NB4 (cell line): ENCODE measurements around the gene MAP1LC3B.
A peak's percentile ranks its signal among the peaks of the same experiment; 100 is the strongest.

Source experiments
- DNase-seq: peaks from one replicate; pipeline ENCODE4 v3.0.0; 2010; ENCODE audit warnings: low read depth
- H3K4me3 ChIP-seq: one replicate; pipeline ENCODE4 v1.5.1; 2011; ENCODE audit warnings: mild to moderate bottlenecking, low read depth, low read length, moderate library complexity
- CTCF ChIP-seq: IDR thresholded peaks from one replicate; pipeline ENCODE4 v1.5.1; 2012; ENCODE audit warnings: low read depth, low read length
- MAX ChIP-seq: IDR thresholded peaks from 2 replicates; pipeline ENCODE4 v1.6.1; 2011; ENCODE audit warnings: low read depth, low read length
- MYC ChIP-seq: IDR thresholded peaks from 2 replicates; pipeline ENCODE4 v1.6.1; 2011; ENCODE audit warnings: low read depth, low read length
- POLR2A ChIP-seq: IDR thresholded peaks from 2 replicates; pipeline ENCODE4 v1.6.1; 2011; ENCODE audit warnings: mild to moderate bottlenecking; ENCODE audit not compliant: insufficient read length; ENCODE audit errors: extremely low read depth

MAP1LC3B gene

GRCh38 chr16:87404764-87405625, 12.9 kb downstream of the MAP1LC3B start:
- no peak for TF ChIP-seq MAX
- no peak for TF ChIP-seq POLR2A
- no peak for TF ChIP-seq CTCF

GRCh38 chr16:87406495-87407088, 14.5 kb downstream of the MAP1LC3B start:
- no peak overlapping the region for H3K4me3 ChIP-seq
- DNase-seq: no peak
- TF ChIP-seq CTCF (no peak), POLR2A (no peak), MYC (no peak), MAX (no peak)

More at GRCh38 chr16:87404764-87405625, 12.9 kb downstream of the MAP1LC3B start:
- DNase-seq: no peak
- H3K4me3 ChIP-seq: no peak overlapping the region

DNA sequence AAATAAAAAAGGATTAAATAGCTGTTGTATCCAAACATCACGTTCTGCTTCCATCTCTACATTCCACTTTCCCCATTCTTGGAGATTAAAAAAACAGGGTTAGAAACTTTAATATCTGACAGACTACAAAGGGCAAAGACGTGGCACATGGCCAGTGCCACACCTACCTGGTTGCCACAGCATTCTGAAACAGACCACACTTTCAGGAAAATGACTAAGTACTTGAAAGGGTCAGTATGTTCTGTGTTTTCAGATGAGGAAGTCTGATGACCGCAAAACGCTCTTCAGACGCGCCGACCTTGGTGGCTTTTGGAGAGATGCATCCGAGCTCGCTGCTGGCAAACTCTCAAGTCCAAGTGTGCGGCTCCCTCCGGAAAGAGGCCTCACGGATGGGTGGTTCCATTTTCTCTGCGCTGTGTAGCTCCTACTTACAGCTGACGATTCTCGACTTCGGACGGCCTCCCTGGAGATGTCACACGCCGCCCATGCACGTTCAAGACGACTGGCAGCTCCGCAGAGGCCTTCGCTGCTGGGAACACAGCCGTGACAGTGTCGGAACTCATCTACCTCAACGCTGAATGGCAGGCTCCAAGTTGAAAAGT, 15.5 kb downstream of the MAP1LC3B start:
- TF ChIP-seq CTCF: no peak
- peak; percentile 80 for TF ChIP-seq MYC
- peak; percentile 94 for TF ChIP-seq MAX
- no peak for TF ChIP-seq POLR2A
- DNase-seq: peak; percentile 100
- peak overlapping the region; percentile 17 for H3K4me3 ChIP-seq

DNA sequence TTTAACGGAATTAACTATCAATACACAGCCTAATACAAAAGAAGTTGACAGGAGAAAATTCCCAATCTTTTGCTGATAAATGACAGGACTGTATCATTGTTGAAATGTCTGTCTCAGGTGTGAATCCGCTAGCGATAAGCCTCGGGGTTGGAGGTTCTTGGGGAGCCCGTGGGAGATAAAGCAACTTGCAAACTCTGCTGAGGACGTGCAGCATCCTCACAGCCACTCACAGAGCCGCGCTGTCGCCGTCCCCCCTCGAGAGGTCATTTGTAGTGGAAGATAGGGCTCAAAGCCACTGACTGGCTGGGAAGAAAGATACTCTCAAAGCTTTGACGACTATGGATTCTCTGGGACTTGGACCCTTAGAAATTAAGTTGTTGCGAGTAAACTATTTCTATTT, 17.0 kb downstream of the MAP1LC3B start:
- no peak overlapping the region for H3K4me3 ChIP-seq
- no peak for DNase-seq
- TF ChIP-seq CTCF (no peak), MAX (no peak), MYC (no peak), POLR2A (no peak)

- no peak for DNase-seq
- TF ChIP-seq CTCF: no peak
- no peak for TF ChIP-seq MYC
- no peak for TF ChIP-seq POLR2A
- no peak for TF ChIP-seq MAX
- no peak overlapping the region for H3K4me3 ChIP-seq
Observed at GRCh38 chr16:87409781-87410180, 17.6 kb downstream of the MAP1LC3B start.
